ENCODE results near the gene DOCK2.
A peak's percentile ranks its signal among the peaks of the same experiment; 100 is the strongest.

DOCK2 gene

DNA sequence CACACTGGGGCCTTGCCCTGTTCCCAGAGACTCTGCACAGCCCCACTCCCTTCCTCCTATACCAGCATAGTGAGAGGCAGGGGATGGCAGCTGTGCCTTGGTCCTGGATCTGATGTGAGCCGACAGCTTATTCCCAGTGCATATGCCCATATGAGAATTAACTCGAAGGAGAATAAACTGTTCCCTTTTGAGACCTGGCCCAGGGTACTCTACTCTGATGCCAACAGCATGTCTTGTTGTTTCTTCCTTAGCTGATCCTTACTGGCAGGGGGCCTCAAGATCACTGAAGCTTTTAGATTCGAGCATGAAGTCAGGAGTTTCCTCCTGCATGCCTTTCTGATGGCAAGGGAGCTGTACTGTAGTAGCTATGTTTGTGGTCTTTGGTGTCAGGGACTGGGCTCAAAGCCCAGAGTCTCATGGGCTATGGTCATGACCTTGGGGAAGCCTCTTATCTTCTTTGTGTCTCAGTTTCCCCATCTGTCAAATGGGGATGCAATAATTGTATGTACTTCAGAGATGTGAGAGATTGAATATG is 57.1 kb downstream of the DOCK2 start:
- TF ChIP-seq, protein P1, sequence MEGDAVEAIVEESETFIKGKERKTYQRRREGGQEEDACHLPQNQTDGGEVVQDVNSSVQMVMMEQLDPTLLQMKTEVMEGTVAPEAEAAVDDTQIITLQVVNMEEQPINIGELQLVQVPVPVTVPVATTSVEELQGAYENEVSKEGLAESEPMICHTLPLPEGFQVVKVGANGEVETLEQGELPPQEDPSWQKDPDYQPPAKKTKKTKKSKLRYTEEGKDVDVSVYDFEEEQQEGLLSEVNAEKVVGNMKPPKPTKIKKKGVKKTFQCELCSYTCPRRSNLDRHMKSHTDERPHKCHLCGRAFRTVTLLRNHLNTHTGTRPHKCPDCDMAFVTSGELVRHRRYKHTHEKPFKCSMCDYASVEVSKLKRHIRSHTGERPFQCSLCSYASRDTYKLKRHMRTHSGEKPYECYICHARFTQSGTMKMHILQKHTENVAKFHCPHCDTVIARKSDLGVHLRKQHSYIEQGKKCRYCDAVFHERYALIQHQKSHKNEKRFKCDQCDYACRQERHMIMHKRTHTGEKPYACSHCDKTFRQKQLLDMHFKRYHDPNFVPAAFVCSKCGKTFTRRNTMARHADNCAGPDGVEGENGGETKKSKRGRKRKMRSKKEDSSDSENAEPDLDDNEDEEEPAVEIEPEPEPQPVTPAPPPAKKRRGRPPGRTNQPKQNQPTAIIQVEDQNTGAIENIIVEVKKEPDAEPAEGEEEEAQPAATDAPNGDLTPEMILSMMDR (IDR thresholded peaks at IDR 0.05; ENCODE audit: low read depth, low read length, missing control alignments): no peak
- H3K4me3 ChIP-seq (replicated peaks; ENCODE audit: low read depth, low read length): no peak overlapping the region
- DNase-seq (ENCODE audit: extremely low read depth, low read depth): no peak

DNA sequence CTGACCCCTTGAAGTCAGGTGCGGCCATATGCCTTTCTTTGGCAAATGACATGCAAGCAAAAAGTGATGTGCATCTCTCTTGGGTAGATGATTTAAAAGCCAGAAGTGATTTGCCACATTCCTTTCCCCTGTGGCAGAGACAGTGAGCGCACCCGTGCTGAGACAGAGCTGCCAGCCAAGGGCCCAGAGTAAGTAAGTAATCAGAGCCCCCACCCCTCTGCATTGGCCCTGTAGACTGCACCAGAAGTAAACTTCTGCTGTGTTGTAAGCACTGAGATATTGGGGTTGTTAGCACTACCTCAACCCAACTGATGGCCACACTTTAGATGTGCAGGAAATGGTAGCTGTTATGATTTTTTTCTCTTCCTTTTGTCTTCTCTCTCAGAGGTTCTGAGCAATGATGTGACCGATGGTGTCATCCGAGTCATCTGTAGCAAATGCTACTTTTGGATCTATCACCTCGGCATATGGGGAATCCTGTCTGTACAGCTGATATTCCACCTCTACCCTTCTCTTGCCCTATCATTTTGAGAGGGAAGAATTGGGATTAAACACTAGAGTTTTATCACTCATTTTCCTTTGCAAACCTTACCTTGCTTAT is 58.0 kb downstream of the DOCK2 start:
- no peak overlapping the region for H3K4me3 ChIP-seq (replicated peaks; ENCODE audit: low read depth, low read length)
- TF ChIP-seq, protein P1 (IDR thresholded peaks at IDR 0.05; ENCODE audit: low read depth, low read length, missing control alignments): no peak

DNA sequence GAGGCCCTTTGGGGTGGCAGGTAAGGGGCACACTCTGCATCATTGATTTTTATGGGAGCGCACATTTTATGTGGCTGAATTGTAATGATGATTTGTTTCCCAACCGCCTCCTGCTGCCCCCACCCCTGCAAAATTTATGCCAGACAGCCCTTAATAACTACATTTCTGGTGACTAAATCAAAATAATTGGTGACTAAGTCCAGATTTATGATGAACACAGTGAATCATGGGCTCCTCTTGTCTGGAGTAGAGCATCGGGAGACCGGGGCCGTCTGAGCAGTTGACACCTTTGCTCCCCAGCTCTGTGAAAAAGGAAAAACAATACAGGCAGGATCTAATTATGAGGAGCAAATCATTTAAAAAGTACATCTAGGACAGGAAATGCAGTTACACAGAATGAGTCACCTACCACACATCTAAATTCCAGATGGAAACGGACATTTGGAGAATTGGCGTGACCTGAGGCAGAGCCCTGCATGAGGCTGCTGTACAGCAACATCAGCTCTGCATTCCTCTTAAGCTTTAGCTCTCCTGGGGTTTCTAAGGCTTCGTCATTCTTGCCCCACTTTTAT is 58.9 kb downstream of the DOCK2 start:
- TF ChIP-seq, protein P1 (IDR thresholded peaks at IDR 0.05; ENCODE audit: low read depth, low read length, missing control alignments): no peak
- peak; percentile 99 for DNase-seq (ENCODE audit: extremely low read depth, low read depth)
- no peak overlapping the region for H3K4me3 ChIP-seq (replicated peaks; ENCODE audit: low read depth, low read length)

More for the DNA sequence above, 58.0 kb downstream of the DOCK2 start:
- no peak for DNase-seq (ENCODE audit: extremely low read depth, low read depth)

DNA sequence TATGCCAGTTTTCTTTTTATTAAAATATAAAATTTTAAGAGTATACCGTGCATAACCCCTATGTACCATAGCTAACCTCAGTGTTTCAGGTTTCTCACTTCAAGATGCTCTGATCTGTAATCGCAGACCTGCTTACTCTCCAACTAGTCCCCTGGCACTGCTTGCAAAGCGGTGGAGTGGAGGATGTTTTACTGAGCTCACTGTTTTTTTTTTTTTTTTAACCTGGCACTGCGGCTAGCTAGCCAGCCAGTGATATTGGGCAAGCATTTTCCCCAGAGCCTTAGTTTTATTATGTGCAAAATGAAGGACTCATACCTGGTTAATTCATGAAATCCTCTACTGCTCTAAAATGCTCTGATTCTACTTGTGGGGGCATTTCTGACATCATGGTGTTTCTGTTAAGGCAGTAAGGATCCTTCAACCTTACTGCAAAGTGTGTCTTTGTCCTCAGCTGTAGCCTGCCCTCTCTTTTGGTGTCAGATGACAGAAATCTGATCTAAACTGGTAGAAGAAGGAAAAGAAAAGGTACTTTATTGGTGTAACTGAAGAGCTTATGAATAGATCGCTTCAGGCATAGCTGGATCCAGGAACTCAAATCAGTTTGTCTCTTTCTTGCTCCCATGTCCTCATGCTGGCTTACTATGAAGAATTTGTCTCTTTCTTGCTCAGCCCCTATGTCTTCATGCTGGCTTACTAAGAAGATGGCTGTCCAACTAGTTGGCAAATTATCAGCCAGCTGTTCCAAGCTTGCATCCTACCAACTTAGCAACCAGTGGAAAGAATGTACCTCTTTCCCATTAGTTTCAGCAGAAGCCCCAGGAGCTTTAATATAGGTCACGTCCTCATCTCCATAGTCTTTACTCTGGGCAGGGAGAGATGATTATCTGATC is 59.8 kb downstream of the DOCK2 start:
- no peak for DNase-seq (ENCODE audit: extremely low read depth, low read depth)
- no peak overlapping the region for H3K4me3 ChIP-seq (replicated peaks; ENCODE audit: low read depth, low read length)
- TF ChIP-seq, protein P1 (IDR thresholded peaks at IDR 0.05; ENCODE audit: low read depth, low read length, missing control alignments): no peak

DNA sequence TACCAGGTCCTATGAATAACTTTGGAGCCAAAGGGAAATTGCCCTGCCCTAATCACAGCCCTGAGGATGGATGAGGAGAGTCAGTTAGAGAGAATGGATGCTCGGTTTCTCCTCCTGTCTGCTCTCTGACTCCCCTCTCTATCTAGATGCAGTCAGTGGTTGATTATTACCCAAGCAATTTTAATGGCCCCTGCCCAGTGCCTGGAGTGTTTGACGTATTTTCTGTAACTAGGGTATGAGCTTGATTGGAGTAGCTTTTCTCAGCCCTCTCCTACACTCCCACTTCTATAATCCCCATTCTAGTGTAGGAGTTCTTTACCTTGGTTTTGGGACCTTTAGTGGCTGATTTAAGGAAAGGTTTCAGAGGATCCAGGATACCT is 60.4 kb downstream of the DOCK2 start:
- DNase-seq (ENCODE audit: extremely low read depth, low read depth): no peak
- TF ChIP-seq, protein P1 (IDR thresholded peaks at IDR 0.05; ENCODE audit: low read depth, low read length, missing control alignments): no peak
- no peak overlapping the region for H3K4me3 ChIP-seq (replicated peaks; ENCODE audit: low read depth, low read length)

DNA sequence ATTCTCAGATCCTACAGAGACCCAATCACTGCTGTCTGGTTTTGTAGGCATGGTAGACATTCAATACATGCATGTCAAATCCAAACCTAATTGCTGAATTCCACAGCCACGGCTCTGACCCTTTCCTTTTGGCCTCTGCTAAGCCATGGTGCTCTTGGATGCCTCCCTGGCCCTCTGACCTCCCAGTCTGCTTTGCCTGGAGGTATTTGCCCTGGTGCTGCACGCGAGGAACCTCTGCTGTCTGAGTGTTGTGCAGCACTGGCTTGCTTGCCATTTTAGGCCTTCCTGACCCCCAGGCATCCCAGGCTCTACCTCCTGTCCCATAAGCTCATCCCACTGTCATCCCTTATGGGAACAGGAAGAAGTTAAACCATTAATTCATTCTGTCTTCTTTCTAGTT is 60.9 kb downstream of the DOCK2 start:
- no peak for DNase-seq (ENCODE audit: extremely low read depth, low read depth)
- TF ChIP-seq, protein P1 (IDR thresholded peaks at IDR 0.05; ENCODE audit: low read depth, low read length, missing control alignments): no peak
- H3K4me3 ChIP-seq (replicated peaks; ENCODE audit: low read depth, low read length): no peak overlapping the region

Data from HFF-Myc (cell line).